ENCODE results near the gene ADM2.

Gene ADM2

DNA sequence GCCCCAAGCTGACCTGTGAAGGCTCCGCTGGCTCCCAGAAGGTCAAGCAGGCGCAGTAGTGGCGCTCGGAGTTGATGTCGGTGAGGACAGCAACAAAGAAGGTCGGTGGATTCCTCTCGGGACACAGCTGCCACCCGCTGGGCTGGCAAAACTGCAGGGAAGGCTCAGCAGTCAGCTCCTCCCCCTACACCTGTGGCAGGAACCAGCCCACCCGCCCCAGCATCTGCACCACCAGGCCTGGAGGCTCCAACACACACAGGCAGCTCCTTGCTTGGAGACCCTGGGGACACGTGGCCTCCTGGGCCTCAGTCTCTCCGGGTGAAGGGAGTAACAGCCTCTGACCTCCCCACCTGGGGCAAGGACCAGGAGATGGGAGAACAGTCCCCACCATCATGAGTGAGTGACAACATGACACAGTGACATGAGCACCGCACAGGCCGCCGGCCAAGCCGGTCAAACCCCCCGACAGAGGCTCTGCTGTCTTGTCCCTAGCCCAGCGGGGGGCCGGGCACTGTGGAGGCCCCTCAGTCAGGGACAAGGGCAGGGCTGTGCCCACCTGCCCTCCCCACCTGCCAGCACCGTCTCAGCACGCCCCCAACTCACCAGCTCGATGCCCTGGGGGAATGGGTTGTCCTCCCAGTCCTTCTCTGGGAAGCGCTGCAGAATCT is 13.4 kb upstream of the ADM2 start:
- DNase-seq (ENCODE audit: low read depth): no peak

- DNase-seq (ENCODE audit: low read depth): no peak
These were observed 12.7 kb upstream of the ADM2 start for GRCh38 chr22:50468626-50469025.

- DNase-seq (ENCODE audit: low read depth): peak; percentile 95
These were observed 11.7 kb upstream of the ADM2 start for GRCh38 chr22:50469377-50470305.

DNA sequence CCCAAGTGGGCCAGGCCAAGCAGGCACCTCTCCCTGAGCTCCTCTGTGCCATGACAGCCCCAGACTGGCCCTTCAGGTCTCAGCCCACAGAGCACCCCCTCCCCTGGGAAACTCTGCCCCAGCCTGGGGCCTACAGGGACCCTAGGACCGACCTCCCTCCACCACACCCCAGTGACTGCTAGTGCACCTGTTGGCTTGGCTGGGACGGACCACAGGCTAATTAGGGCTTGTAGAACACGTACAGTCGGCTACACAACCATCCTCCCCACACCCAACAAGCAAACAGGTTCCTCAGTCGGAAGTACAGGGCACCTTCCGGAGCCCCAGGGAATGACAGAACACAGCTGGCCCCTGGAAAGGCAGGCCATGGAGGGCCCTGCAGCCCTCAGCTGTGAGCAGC is 10.9 kb upstream of the ADM2 start:
- DNase-seq (ENCODE audit: low read depth): no peak

GRCh38 chr22:50471197-50471847 is 10.0 kb upstream of the ADM2 start:
- DNase-seq (ENCODE audit: low read depth): no peak

DNA sequence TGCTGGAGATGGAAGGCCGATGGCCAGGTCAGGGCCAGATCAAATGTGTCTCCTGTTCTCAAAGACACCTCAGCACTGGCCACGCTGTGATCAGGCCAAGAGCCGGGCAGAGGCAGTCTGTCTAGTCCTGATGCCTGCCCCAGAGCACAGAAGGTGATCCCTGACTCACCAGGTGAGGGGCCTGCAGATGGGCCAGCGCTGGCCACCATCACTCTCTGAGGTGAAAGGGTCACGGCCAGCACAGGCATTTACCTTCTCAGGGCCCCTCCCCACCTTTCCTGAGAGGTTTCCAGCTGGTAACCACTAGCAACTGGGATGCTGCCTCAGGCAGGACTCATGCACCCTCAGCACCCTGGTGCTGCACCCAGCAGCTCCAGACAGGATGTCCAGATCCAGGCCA is 9.4 kb upstream of the ADM2 start:
- DNase-seq (ENCODE audit: low read depth): no peak

- no peak for DNase-seq (ENCODE audit: low read depth)
These were observed 8.3 kb upstream of the ADM2 start for GRCh38 chr22:50473088-50473487.

GRCh38 chr22:50473855-50474671 is 7.3 kb upstream of the ADM2 start:
- no peak for DNase-seq (ENCODE audit: low read depth)

DNA sequence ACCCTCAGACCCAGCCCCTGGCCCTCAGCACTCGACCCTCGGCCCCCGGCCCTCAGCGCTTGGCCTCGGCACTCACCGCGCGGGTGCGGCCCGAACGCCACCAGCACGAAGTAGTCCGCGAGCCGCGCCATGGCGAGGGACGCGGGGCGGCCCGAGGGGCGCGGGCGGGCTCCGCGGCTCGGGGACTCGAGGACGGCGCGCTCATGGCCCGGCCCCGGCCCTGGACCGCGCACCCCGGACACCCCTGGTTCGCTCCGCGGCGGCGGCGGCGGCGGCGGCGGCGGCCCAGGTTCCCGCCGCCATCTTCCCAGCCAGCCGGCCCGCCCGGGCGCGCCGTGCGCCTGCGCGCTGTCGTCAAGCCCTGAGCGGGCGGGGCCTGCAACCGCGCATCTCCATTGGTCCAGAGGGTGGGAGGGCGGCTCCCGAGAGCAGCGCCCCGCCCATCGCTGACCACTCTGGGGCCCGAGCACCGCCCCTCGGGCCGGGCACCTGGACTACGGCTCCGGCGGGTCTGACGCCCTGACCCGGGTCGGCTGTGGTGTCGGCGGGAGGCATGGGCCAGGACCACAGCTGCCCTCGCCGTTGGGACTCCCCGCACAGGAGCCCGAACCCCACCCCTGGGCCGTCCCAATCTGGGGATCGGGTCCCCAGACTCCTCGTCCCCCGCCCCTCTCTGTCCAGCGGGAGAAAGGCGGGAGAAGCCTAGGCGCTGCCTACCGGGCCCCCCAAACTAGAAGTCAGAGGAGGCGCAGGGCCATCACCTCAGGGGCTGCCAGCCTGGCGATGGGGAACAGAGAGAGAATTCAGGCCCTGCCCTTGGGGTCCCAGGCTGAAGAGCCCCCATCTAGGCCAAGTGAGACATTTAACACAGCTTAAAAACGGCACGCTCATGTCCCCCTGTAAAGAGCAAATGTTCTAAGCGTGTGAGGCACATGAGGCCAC is 6.4 kb upstream of the ADM2 start, which contains the start of gene SBF1:
Gene SBF1, minus strand, starts transcription at position 326 of the 942 bp plus-strand sequence. Its CDS starts 195 bp downstream, at position 131.
- DNase-seq (ENCODE audit: low read depth): peak; percentile 81

- no peak for DNase-seq (ENCODE audit: low read depth)
These were observed 5.7 kb upstream of the ADM2 start for GRCh38 chr22:50475652-50476002.

DNA sequence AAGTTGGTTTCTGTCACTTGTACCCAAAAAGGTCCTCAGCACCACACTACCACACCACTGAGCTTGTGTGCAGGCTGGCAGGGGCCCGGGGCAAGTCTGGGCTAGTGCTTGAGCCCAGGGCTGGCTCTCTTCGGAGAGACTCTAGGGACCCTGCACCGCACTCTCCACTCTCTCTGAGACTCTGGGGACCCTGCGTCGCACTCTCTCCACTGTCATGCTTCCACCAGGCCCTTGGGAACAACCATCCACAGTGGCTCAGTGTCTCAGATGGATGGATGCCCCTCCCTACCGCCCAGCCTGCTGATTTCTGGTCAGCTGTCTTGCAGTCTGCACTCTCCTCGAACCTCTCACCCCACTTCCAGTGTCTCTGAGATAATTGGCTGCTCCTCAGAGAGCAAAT is 4.5 kb upstream of the ADM2 start:
- DNase-seq (ENCODE audit: low read depth): no peak

GRCh38 chr22:50477923-50478322 is 3.4 kb upstream of the ADM2 start:
- no peak for DNase-seq (ENCODE audit: low read depth)

GRCh38 chr22:50479721-50480120 is 1.6 kb upstream of the ADM2 start:
- no peak for DNase-seq (ENCODE audit: low read depth)

DNA sequence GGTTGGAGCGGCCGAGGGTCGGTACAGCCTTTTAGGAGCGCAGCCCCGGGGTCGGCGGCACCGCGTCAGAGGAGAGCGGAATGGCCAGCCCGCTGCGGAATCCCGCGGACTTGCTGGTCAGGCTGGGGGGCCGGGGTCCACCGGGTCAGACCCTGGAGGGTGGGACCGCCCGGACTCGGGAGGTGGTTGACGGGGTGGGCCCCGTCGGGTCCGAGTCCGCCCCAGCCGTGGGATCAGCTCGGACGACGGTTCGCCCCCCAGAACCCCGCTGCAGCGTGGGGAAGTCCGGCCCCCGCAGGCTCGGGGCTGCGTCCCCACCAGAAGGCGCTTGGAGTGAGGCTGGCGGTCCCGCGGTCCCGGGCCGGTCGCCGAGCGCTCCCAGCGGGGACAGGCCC is 301 bp upstream of the ADM2 start:
- no peak for DNase-seq (ENCODE audit: low read depth)

GRCh38 chr22:50482107-50483074 is 1.0 kb downstream of the ADM2 start:
- DNase-seq (ENCODE audit: low read depth): no peak

DNA sequence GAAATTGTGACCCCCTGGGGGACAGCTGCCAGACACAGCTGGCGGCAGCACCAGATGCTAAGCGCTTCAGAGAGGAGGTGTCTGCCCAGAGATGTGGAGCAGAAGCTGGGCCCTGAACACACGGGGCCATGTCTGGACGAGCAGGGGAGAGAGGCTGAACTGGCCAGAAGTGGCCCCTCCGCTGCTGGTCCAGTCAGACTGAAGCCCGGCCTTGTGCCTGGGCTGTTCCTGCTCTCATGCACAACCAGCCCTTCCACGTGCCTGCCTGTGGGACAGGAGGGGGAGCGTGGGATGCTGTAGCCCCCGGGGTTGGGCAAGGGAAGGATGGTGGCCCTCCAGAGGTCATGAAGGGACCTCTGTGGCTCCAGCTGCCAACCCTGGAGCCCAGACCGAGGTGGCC is 1.8 kb downstream of the ADM2 start:
- no peak for DNase-seq (ENCODE audit: low read depth)

DNA sequence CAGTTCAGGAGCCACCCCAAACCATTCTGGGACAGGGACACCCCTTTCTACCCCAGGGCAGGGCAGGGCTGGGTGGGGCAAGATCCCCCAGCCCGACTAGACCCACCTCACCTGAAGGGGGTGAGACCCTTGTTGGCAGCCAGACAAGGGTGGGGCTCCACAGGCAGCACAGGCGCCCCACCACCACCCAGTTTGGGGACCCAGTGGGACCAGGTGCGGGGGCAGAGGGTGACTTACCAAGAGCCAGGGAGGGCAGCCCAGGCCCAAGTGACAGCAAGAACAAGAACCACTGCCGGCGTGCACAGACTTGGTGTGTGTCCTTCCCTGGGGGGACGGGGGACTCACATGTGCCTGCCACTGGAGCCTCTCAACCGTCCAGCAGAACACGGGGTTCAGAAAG is 2.2 kb downstream of the ADM2 start:
- DNase-seq (ENCODE audit: low read depth): no peak

- DNase-seq (ENCODE audit: low read depth): no peak
These were observed 2.9 kb downstream of the ADM2 start for GRCh38 chr22:50483977-50484853.

All from stimulated activated CD8-positive, alpha-beta memory T cell treated with anti-CD3 and anti-CD28 coated beads, Interleukin-12 subunit alpha, Interleukin-12 subunit beta, amount 100 ng/mL, for 4 hours (primary cell).